IMR-90 (cell line): ENCODE data around the gene BAIAP2. TPM values are rescaled to one million over a fixed set of nuclear protein-coding genes. Genes with fewer than 3 reads are reported as not detected.

Source experiments
- ATAC-seq: fragments of 200-7000 bp; cut with Tn5 transposase; 2 replicates; pipeline ENCODE4 v1.9.1; 2020; ENCODE audit warnings: low read depth, mild to moderate bottlenecking, moderate library complexity
- BruUV-seq: library from RNA; stranded (reverse); fragments of 400-500 nt; replicated peaks from 2 replicates; lab custom pipeline; 2021; lab: Mats Ljungman, UMichigan
- CTCF ChIA-PET: fragments of 300-600 bp; formaldehyde crosslinking; extraction: SDS; loops from one replicate; lab custom pipeline; 2021; ENCODE audit warnings: antibody characterized with exemption; lab: Yijun Ruan, JAX
- POLR2A ChIA-PET: fragments of 300-600 bp; sonication (Branson Sonifier 250); formaldehyde crosslinking; loops from one replicate; lab custom pipeline; 2022; ENCODE audit warnings: antibody characterized with exemption; ENCODE audit not compliant: unreplicated experiment; lab: Charles Lee
- DNase-seq: peaks from one replicate; pipeline ENCODE4 v3.0.0; 2013
- H2AFZ ChIP-seq: replicated peaks from 2 replicates; pipeline ENCODE3; 2013; ENCODE audit warnings: low read length, mild to moderate bottlenecking; ENCODE audit not compliant: poor library complexity
- H2AK5ac ChIP-seq: 2 replicates; pipeline ENCODE4 v1.6.1; 2013; ENCODE audit warnings: low read depth, low read length, inconsistent platforms
- H2AK9ac ChIP-seq: replicated peaks from 2 replicates; pipeline ENCODE3; 2013; ENCODE audit warnings: mild to moderate bottlenecking, low read depth, low read length, moderate library complexity; ENCODE audit not compliant: poor library complexity
- H2BK120ac ChIP-seq: 2 replicates; pipeline ENCODE4 v1.6.1; 2013; ENCODE audit warnings: low read depth, low read length, inconsistent platforms
- H2BK15ac ChIP-seq: 3 replicates; pipeline ENCODE4 v1.6.1; 2013; ENCODE audit warnings: low read depth, low read length, inconsistent platforms
- H2BK20ac ChIP-seq: 2 replicates; pipeline ENCODE4 v1.6.1; 2013; ENCODE audit warnings: low read depth, mild to moderate bottlenecking, inconsistent platforms, low read length, moderate library complexity
- H2BK5ac ChIP-seq: 2 replicates; pipeline ENCODE4 v1.6.1; 2013; ENCODE audit warnings: mild to moderate bottlenecking, low read depth, low read length, inconsistent platforms; ENCODE audit not compliant: poor library complexity, severe bottlenecking
- H3K14ac ChIP-seq: replicated peaks from 2 replicates; pipeline ENCODE4 v1.6.1; 2013; ENCODE audit warnings: low read depth, low read length, inconsistent platforms
- H3K18ac ChIP-seq: 2 replicates; pipeline ENCODE4 v1.6.1; 2013; ENCODE audit warnings: low read depth, low read length, control low read depth
- H3K23ac ChIP-seq: 2 replicates; pipeline ENCODE4 v1.6.1; 2013; ENCODE audit warnings: low read depth, low read length, inconsistent platforms
- H3K27ac ChIP-seq: 2 replicates; pipeline ENCODE4 v1.5.1; 2013; ENCODE audit warnings: mild to moderate bottlenecking, control low read depth, low read length; ENCODE audit not compliant: insufficient read depth
- H3K27me3 ChIP-seq: 2 replicates; pipeline ENCODE4 v1.6.1; 2013; ENCODE audit warnings: low read length; ENCODE audit not compliant: control insufficient read depth, insufficient read depth
- H3K36me3 ChIP-seq: 2 replicates; pipeline ENCODE4 v1.6.1; 2013; ENCODE audit warnings: low read length, mixed read lengths; ENCODE audit not compliant: control insufficient read depth, insufficient read depth
- H3K4ac ChIP-seq: 2 replicates; pipeline ENCODE4 v1.6.1; 2013; ENCODE audit warnings: low read depth, low read length, inconsistent platforms
- H3K4me1 ChIP-seq: 2 replicates; pipeline ENCODE4 v1.6.1; 2013; ENCODE audit warnings: low read length, mixed read lengths; ENCODE audit not compliant: control insufficient read depth, insufficient read depth
- H3K4me2 ChIP-seq: 2 replicates; pipeline ENCODE4 v1.6.1; 2013; ENCODE audit warnings: low read depth, mild to moderate bottlenecking, control low read depth, low read length, moderate library complexity
- H3K4me3 ChIP-seq: 2 replicates; pipeline ENCODE4 v1.5.1; 2013; ENCODE audit warnings: low read depth, mild to moderate bottlenecking, control low read depth, low read length, moderate library complexity; ENCODE audit not compliant: insufficient read depth
- H3K56ac ChIP-seq: 2 replicates; pipeline ENCODE4 v1.6.1; 2013; ENCODE audit warnings: low read length, inconsistent platforms; ENCODE audit not compliant: insufficient read depth; ENCODE audit errors: extremely low read depth
- H3K79me1 ChIP-seq, 2 experiments: 2 replicates each; pipeline ENCODE4 v1.6.1; 2013; ENCODE audit warnings: low read length in 2 of 2, inconsistent platforms in 1 of 2, low read depth in 1 of 2
- H3K9ac ChIP-seq: 2 replicates; pipeline ENCODE4 v1.6.1; 2013; ENCODE audit warnings: low read depth, low read length, control low read depth
- H3K9me1 ChIP-seq: 2 replicates; pipeline ENCODE4 v1.6.1; 2013; ENCODE audit warnings: low read length, inconsistent platforms; ENCODE audit not compliant: insufficient read depth
- H3K9me3 ChIP-seq: 2 replicates; pipeline ENCODE4 v1.6.1; 2013; ENCODE audit warnings: low read length; ENCODE audit not compliant: control insufficient read depth, insufficient read depth
- H4K20me1 ChIP-seq: 2 replicates; pipeline ENCODE4 v1.6.1; 2013; ENCODE audit warnings: low read length, inconsistent platforms; ENCODE audit not compliant: insufficient read depth
- H4K5ac ChIP-seq: 2 replicates; pipeline ENCODE4 v1.6.1; 2013; ENCODE audit warnings: mild to moderate bottlenecking, low read depth, low read length, control low read depth
- H4K8ac ChIP-seq, 2 experiments: 2 replicates each; pipeline ENCODE4 v1.6.1; 2013; ENCODE audit warnings: low read depth in 2 of 2, low read length in 2 of 2, control low read depth in 1 of 2, inconsistent platforms in 1 of 2
- H4K91ac ChIP-seq: 2 replicates; pipeline ENCODE4 v1.6.1; 2013; ENCODE audit warnings: low read depth, low read length, inconsistent platforms; ENCODE audit not compliant: insufficient read depth
- BHLHE40 ChIP-seq: fragments of 150-350 bp; IDR thresholded peaks from 2 replicates; pipeline ENCODE4 v1.6.1; 2016; ENCODE audit warnings: mild to moderate bottlenecking, low read depth, low read length
- CEBPB ChIP-seq: IDR thresholded peaks from 2 replicates; pipeline ENCODE4 v1.6.1; 2012; ENCODE audit warnings: low read depth, low read length, improper control_type of control experiment
- CTCF ChIP-seq: conservative IDR thresholded peaks from 2 replicates; pipeline ENCODE4 v1.5.1; 2012; ENCODE audit warnings: mild to moderate bottlenecking, low read depth, low read length, improper control_type of control experiment
- FOS ChIP-seq: fragments of 150-350 bp; IDR thresholded peaks from 2 replicates; pipeline ENCODE4 v1.6.1; 2016; ENCODE audit warnings: low read depth, low read length
- MXI1 ChIP-seq: IDR thresholded peaks from 2 replicates; pipeline ENCODE4 v1.6.1; 2012; ENCODE audit warnings: low read depth, mild to moderate bottlenecking, low read length, moderate library complexity, borderline replicate concordance
- NFE2L2 ChIP-seq: fragments of 150-350 bp; IDR thresholded peaks from 2 replicates; pipeline ENCODE4 v1.6.1; 2016; ENCODE audit warnings: low read depth, mild to moderate bottlenecking, low read length
- POLR2A ChIP-seq: IDR thresholded peaks from 2 replicates; pipeline ENCODE4 v1.6.1; 2012; ENCODE audit warnings: mild to moderate bottlenecking, low read depth, low read length
- RCOR1 ChIP-seq: IDR thresholded peaks from 2 replicates; pipeline ENCODE4 v1.6.1; 2012; ENCODE audit warnings: mild to moderate bottlenecking, low read length, improper control_type of control experiment; ENCODE audit not compliant: insufficient replicate concordance
- RFX5 ChIP-seq: IDR thresholded peaks from 2 replicates; pipeline ENCODE4 v1.8.0; 2012; ENCODE audit warnings: low read depth, mild to moderate bottlenecking, low read length, moderate library complexity
- SMC3 ChIP-seq: fragments of 150-350 bp; IDR thresholded peaks from 2 replicates; pipeline ENCODE4 v1.6.1; 2016; ENCODE audit warnings: low read depth, mild to moderate bottlenecking, antibody characterized with exemption, low read length, moderate library complexity
- WGBS, 2 experiments: methylation state at CpG; one replicate each; pipeline versions ENCODE4 v1.1.5 to v1.1.7; 2013; ENCODE audit warnings: missing lambda C conversion rate in 2 of 2; ENCODE audit not compliant: insufficient read length in 1 of 2; ENCODE audit errors: extremely low coverage in 2 of 2; 5-methylcytosine and 5-hydroxymethylcytosine counted together
- dilution Hi-C: fragments of 300-500 bp; cut with HindIII; formaldehyde crosslinking; loops from one replicate; pipeline ENCODE4 v1.14.3; 2018; ENCODE audit warnings: low sequenced_read_pairs; ENCODE audit not compliant: unreplicated experiment
- in situ Hi-C: fragments of 300-500 bp; cut with MboI; formaldehyde crosslinking; loops from 3 replicates; pipeline ENCODE4 v1.14.3; 2019; ENCODE audit warnings: low sequenced_read_pairs, inconsistent platforms, mixed read lengths
- intact Hi-C: fragments of 100-400 bp; cut with micrococcal nuclease; formaldehyde crosslinking; loops from 2 replicates; pipeline ENCODE4 v1.10.0; 2022
- polyA plus RNA-seq, 3 experiments: library from polyadenylated mRNA; depleted of rRNA; stranded (reverse); fragments of >200 nt; gene quantifications; 2 replicates each; pipeline ENCODE4 v1.2.3, GENCODE V29; 2012; ENCODE audit warnings: low replicate concordance in 1 of 3
- total RNA-seq: library from RNA; depleted of rRNA; stranded (reverse); fragments of >200 nt; gene quantifications from 2 replicates; pipeline ENCODE4 v1.2.3, GENCODE V29; 2012
- TF ChIP-seq, protein P1 (sequence below): fragments of 150-350 bp; IDR thresholded peaks from 2 replicates; pipeline ENCODE4 v1.6.1; 2017; ENCODE audit warnings: mild to moderate bottlenecking, antibody characterized with exemption, low read length, low read depth
- TF ChIP-seq, protein P2 (sequence below): fragments of 150-350 bp; IDR thresholded peaks from 2 replicates; pipeline ENCODE4 v1.6.1; 2016; ENCODE audit warnings: low read depth, mild to moderate bottlenecking, low read length, moderate library complexity, borderline replicate concordance

BAIAP2 gene
- total and polyA plus RNA-seq, 2 of the 4 experiments (the other 2 are of a cell fraction) = 18.3 to 32.6 TPM

DNA sequence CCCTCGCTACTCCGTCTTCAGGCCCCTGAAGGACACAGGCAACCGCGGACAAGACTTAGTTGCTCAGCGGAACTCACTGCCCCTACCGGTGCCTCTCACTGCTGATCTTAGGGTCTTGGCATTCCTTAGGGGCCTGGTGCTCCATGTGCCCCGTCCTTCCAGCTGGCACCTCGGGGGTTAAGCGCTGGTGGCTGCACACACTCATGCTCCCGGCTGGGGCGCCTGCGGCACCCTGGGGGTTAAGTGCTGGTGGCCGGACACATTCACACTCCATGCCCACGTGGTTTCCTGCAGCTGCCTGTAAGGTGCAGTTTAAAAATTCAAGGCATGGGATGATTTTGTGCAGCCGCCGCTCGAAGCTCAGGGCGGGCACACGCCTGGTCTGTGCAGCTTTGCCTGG is 45.1 kb downstream of the BAIAP2 start:
- Histone ChIP-seq H4K5ac (no peak overlapping the region), H4K91ac (no peak overlapping the region), H3K9me1 (no peaks in the 10 kb centered on the region), H2BK5ac (no peak overlapping the region), H4K8ac (no peak overlapping the region), H2AK9ac (no peak overlapping the region), H3K4ac (no peak overlapping the region), H3K27me3 (no peaks in the 10 kb centered on the region), H3K4me2 (no peak overlapping the region), H3K79me1 (0 out of 4 replicates have a peak, but pooled peaks cover 0 to 3% of the 10 kb centered on the region in 2 experiments), H3K56ac (no peak overlapping the region), H2AK5ac (no peak overlapping the region), H3K4me1 (no peaks in the 10 kb centered on the region), H3K18ac (no peak overlapping the region), H2AFZ (no peak overlapping the region), H2BK15ac (no peak overlapping the region), H3K14ac (no peak overlapping the region), H4K20me1 (no peaks in the 10 kb centered on the region; the same call in 1 of the 2 replicates), H2BK20ac (no peak overlapping the region), H2BK120ac (no peak overlapping the region), H3K9ac (no peak overlapping the region), H3K23ac (no peak overlapping the region), H3K4me3 (no peak overlapping the region), H3K9me3 (no peaks in the 10 kb centered on the region), H3K27ac (no peak overlapping the region), H3K36me3 (0 out of 2 replicates have a peak, but pooled peaks cover 3% of the 10 kb centered on the region)
- intact Hi-C loops = no loop called here
- ChIA-PET CTCF (interaction anchor here (1.5 kb wide), 1 partner anchor 9 kb away, joined by 3 read pairs; no protein-coding TSS in a partner anchor), POLR2A (no interaction called here)
- BruUV-seq = no TSS peak
- WGBS, 2 experiments = 64% methylated on average over 6 of the region's 19 CpGs; no CpG with 5 or more reads in 1 of the 2 experiments
- no peak for TF ChIP-seq CTCF
- TF ChIP-seq CEBPB = no peak
- TF ChIP-seq BHLHE40 = no peak
- no peak for TF ChIP-seq FOS
- TF ChIP-seq, protein P1, sequence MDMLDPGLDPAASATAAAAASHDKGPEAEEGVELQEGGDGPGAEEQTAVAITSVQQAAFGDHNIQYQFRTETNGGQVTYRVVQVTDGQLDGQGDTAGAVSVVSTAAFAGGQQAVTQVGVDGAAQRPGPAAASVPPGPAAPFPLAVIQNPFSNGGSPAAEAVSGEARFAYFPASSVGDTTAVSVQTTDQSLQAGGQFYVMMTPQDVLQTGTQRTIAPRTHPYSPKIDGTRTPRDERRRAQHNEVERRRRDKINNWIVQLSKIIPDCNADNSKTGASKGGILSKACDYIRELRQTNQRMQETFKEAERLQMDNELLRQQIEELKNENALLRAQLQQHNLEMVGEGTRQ = no peak
- TF ChIP-seq RCOR1 = no peak
- TF ChIP-seq RFX5 = no peak
- TF ChIP-seq NFE2L2 = no peak
- TF ChIP-seq MXI1 = no peak
- TF ChIP-seq, protein P2, sequence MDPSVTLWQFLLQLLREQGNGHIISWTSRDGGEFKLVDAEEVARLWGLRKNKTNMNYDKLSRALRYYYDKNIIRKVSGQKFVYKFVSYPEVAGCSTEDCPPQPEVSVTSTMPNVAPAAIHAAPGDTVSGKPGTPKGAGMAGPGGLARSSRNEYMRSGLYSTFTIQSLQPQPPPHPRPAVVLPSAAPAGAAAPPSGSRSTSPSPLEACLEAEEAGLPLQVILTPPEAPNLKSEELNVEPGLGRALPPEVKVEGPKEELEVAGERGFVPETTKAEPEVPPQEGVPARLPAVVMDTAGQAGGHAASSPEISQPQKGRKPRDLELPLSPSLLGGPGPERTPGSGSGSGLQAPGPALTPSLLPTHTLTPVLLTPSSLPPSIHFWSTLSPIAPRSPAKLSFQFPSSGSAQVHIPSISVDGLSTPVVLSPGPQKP = no peak
- no peak for TF ChIP-seq POLR2A
- TF ChIP-seq SMC3 = no peak
- in situ Hi-C loops = no loop called here
- ATAC-seq = no peak
- dilution Hi-C loops = no loop called here
- no peak for DNase-seq
